Transverse colon (tissue), 4 donors: ENCODE measurements around the gene PEX3. TPM values are rescaled to one million over a fixed set of nuclear protein-coding genes. Genes with fewer than 3 reads are reported as not detected.
"Not testable (repeated sequence)": the region's sequence is repeated elsewhere in the genome, so short reads cannot be mapped to it uniquely, and the experiment has no call there.

Experiments used
- DNase-seq: peaks from one replicate; pipeline ENCODE4 v3.0.0-alpha.2; 2019
- H3K27ac ChIP-seq, 4 donors: fragments of 200-600 bp; sonication (generic); 2 replicates each; pipeline ENCODE4 v1.5.1; 2016 to 2018; ENCODE audit warnings: inconsistent platforms in 4 of 4
- H3K27me3 ChIP-seq: fragments of 200-600 bp; sonication (generic); 2 replicates; pipeline ENCODE4 v1.5.1; 2017; ENCODE audit warnings: inconsistent platforms
- H3K36me3 ChIP-seq, 4 donors: fragments of 200-600 bp; sonication (generic); 2 replicates each; pipeline ENCODE4 v1.5.1; 2017 to 2019; ENCODE audit warnings: inconsistent platforms in 4 of 4
- H3K4me1 ChIP-seq, 4 donors: fragments of 200-600 bp; sonication (generic); 2 replicates each; pipeline ENCODE4 v1.5.1; 2017 to 2020; ENCODE audit warnings: inconsistent platforms in 4 of 4
- H3K4me3 ChIP-seq, 4 donors: fragments of 200-600 bp; sonication (generic); 1 replicate in 1 of 4; 2 replicates in 3 of 4; pipeline versions ENCODE4 v1.5.1 to v1.6.1; 2017 to 2019; ENCODE audit warnings: inconsistent platforms in 4 of 4
- H3K9me3 ChIP-seq, 2 donors: fragments of 200-600 bp; sonication (generic); 2 replicates each; pipeline ENCODE4 v1.5.1; 2017 to 2019; ENCODE audit warnings: inconsistent platforms in 2 of 2
- EP300 ChIP-seq: sonication (generic); formaldehyde crosslinking; IDR thresholded peaks from one replicate; pipeline ENCODE4 v1.6.1; 2017; ENCODE audit warnings: antibody characterized with exemption, low read depth
- POLR2A ChIP-seq: fragments of 450-650 bp; IDR thresholded peaks from one replicate; pipeline ENCODE4 v1.6.1; 2016; ENCODE audit warnings: antibody characterized with exemption, mild to moderate bottlenecking, moderate library complexity
- POLR2AphosphoS5 ChIP-seq, 3 donors: sonication (generic); formaldehyde crosslinking; IDR thresholded peaks; one replicate each; pipeline ENCODE4 v1.6.1; 2016; ENCODE audit warnings: antibody characterized with exemption in 3 of 3
- WGBS, 2 donors: methylation state at CpG; one replicate each; pipeline ENCODE4 v1.1.5; 2018; ENCODE audit warnings: low coverage in 1 of 2; 5-methylcytosine and 5-hydroxymethylcytosine counted together
- in situ Hi-C, 4 donors: fragments of 200-750 bp; cut with MboI; loops; one replicate each; pipeline versions ENCODE4 v1.15.0 to v1.15.1; 2017; ENCODE audit warnings: low sequenced_read_pairs in 3 of 4, low pct_ligation_motif_present in 1 of 4, low pct_unique_long_range_greater_than_20kb in 1 of 4
- intact Hi-C: fragments of 100-400 bp; cut with DNase I; formaldehyde crosslinking; loops from one replicate; pipeline ENCODE4 v1.15.1; 2023; ENCODE audit warnings: low total_unique reads
- total RNA-seq, 4 donors: library from RNA; depleted of rRNA; stranded (reverse); fragments of >200 nt; gene quantifications; one replicate each; pipeline ENCODE4 v1.1.0, GENCODE V29; 2016
- TF ChIP-seq, protein P1 (sequence below), 5 experiments: fragments of 200-600 bp in 3 of 5; fragments of 450-650 bp in 2 of 5; sonication (generic) in 3 of 5; IDR thresholded peaks; 1 replicate in 2 of 5; 2 replicates in 3 of 5; pipeline ENCODE4 v1.5.1; 2016 to 2017; ENCODE audit warnings: antibody characterized with exemption in 5 of 5, inconsistent platforms in 3 of 5, mild to moderate bottlenecking in 2 of 5, moderate library complexity in 1 of 5

Gene PEX3
- total RNA-seq, 4 donors from 2014 or later: 7.6 to 13.2 TPM; not detected in 2

- no peak for DNase-seq
- Histone ChIP-seq H3K27me3 (no peaks in the 10 kb centered on the region), H3K9me3 (no peaks in the 10 kb centered on the region), H3K4me3 (no peak overlapping the region), H3K36me3 (peaks cover 0 to 6% (median 0%) of the 10 kb centered on the region in 4 donors), H3K27ac (no peak overlapping the region), H3K4me1 (no peaks in the 10 kb centered on the region)
- TF ChIP-seq POLR2A (no peak), EP300 (no peak), POLR2AphosphoS5 (IDR thresholded peaks at IDR 0.05) (no peak)
- TF ChIP-seq, protein P1, sequence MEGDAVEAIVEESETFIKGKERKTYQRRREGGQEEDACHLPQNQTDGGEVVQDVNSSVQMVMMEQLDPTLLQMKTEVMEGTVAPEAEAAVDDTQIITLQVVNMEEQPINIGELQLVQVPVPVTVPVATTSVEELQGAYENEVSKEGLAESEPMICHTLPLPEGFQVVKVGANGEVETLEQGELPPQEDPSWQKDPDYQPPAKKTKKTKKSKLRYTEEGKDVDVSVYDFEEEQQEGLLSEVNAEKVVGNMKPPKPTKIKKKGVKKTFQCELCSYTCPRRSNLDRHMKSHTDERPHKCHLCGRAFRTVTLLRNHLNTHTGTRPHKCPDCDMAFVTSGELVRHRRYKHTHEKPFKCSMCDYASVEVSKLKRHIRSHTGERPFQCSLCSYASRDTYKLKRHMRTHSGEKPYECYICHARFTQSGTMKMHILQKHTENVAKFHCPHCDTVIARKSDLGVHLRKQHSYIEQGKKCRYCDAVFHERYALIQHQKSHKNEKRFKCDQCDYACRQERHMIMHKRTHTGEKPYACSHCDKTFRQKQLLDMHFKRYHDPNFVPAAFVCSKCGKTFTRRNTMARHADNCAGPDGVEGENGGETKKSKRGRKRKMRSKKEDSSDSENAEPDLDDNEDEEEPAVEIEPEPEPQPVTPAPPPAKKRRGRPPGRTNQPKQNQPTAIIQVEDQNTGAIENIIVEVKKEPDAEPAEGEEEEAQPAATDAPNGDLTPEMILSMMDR (IDR thresholded peaks at IDR 0.05): no peak
- in situ Hi-C loops: no loop called here
- 97 to 100% methylated on average over 2 of the region's 2 CpGs for WGBS, 2 donors
- intact Hi-C loops: no loop called here
Measured at GRCh38 chr6:143465546-143465945, 14.9 kb downstream of the PEX3 start.

DNA sequence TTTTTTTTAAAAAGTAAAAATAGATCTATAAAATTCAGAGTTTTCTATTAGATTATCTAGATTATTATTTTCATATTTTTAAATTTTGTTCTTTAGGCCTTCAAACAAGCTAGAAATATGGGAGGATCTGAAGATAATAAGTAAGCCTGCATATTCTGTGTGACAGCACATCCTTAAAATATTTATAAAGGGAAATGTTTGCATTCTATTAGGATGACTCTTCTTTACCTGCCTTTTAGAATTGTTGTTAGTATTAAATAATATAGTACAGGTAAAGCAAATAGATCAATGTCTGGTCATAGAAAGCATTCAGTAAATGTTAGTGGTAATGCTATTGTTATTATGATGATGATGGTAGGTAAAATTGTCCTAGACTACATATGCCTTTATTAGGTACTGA is 17.4 kb downstream of the PEX3 start:
- no peak overlapping the region for H3K27ac ChIP-seq
- in situ Hi-C loops: no loop called here
- H3K4me1 ChIP-seq: no peaks in the 10 kb centered on the region
- H3K4me3 ChIP-seq: no peak overlapping the region
- no peaks in the 10 kb centered on the region for H3K27me3 ChIP-seq
- peaks cover 0 to 17% (median 6%) of the 10 kb centered on the region in 4 donors for H3K36me3 ChIP-seq
- H3K9me3 ChIP-seq: no peaks in the 10 kb centered on the region
- intact Hi-C loops: no loop called here
- no peak for DNase-seq
- TF ChIP-seq POLR2A (no peak), EP300 (no peak), POLR2AphosphoS5 (IDR thresholded peaks at IDR 0.05) (no peak)
- TF ChIP-seq, protein P1 (IDR thresholded peaks at IDR 0.05): no peak

GRCh38 chr6:143468823-143469222 is 18.2 kb downstream of the PEX3 start:
- intact Hi-C loops, H3K4me1 ChIP-seq, H3K9me3 ChIP-seq, H3K27me3 ChIP-seq, in situ Hi-C loops, DNase-seq, H3K4me3 ChIP-seq, H3K27ac ChIP-seq: not testable (repeated sequence)
- peaks cover 0 to 25% (median 7%) of the 10 kb centered on the region in 4 donors for H3K36me3 ChIP-seq
- WGBS, 2 donors: 55 to 82% methylated on average over 1 of the region's 2 CpGs

GRCh38 chr6:143471822-143472221 is 21.2 kb downstream of the PEX3 start:
- intact Hi-C loops (no loop called here), in situ Hi-C loops (no loop called here)
- H3K36me3 ChIP-seq: peaks cover 0 to 28% (median 4%) of the 10 kb centered on the region in 4 donors
- no peaks in the 10 kb centered on the region for H3K9me3 ChIP-seq
- 59 to 100% methylated on average over 1 of the region's 1 CpG for WGBS, 2 donors
- no peaks in the 10 kb centered on the region for H3K27me3 ChIP-seq
- TF ChIP-seq POLR2AphosphoS5 (IDR thresholded peaks at IDR 0.05): no peak
- TF ChIP-seq POLR2A: no peak
- H3K4me3 ChIP-seq: no peak overlapping the region
- H3K27ac ChIP-seq: no peak overlapping the region
- no peaks in the 10 kb centered on the region for H3K4me1 ChIP-seq
- DNase-seq: no peak

DNA sequence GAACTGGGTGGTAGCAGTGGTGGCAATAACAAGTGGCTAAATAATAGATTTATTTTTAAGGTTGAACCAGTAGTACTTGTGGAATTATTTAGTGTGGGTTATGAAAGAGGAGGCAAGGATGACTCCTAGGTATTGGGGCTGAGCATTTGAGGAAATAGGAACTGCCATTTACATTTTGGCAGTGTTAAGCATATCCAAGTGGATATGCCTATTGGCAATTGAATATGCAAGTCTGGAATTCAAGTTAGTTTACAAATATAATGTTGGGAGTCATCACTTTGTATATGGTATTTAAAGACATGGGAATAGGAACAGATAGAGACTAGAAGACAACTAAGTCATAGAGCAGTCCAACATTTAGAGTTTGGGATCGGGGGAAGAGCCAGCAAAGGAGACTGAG is 25.9 kb downstream of the PEX3 start:
- in situ Hi-C loops: no loop called here
- Histone ChIP-seq H3K4me3 (no peak overlapping the region), H3K4me1 (no peaks in the 10 kb centered on the region), H3K9me3 (no peaks in the 10 kb centered on the region), H3K27me3 (no peaks in the 10 kb centered on the region), H3K36me3 (peaks cover 0 to 45% (median 7%) of the 10 kb centered on the region in 4 donors), H3K27ac (no peak overlapping the region)
- 83 to 100% methylated on average over 1 of the region's 1 CpG for WGBS, 2 donors
- DNase-seq: no peak
- no peak for TF ChIP-seq EP300
- TF ChIP-seq, protein P1 (IDR thresholded peaks at IDR 0.05): no peak
- TF ChIP-seq POLR2AphosphoS5 (IDR thresholded peaks at IDR 0.05): no peak
- no peak for TF ChIP-seq POLR2A
- intact Hi-C loops: no loop called here
